GM12873 (cell line): ENCODE measurements around the gene UGGT2.

Source experiments
- CTCF ChIP-seq: IDR thresholded peaks from 2 replicates; pipeline ENCODE4 v1.5.1; 2012; ENCODE audit warnings: low read depth, mild to moderate bottlenecking, moderate library complexity, low read length, control low read depth; ENCODE audit not compliant: insufficient read depth; ENCODE audit errors: missing control alignments

The UGGT2 gene

GRCh38 chr13:95898256-95898655 lies 154.9 kb downstream of the UGGT2 start:
- TF ChIP-seq CTCF, result no peak

- no peak for TF ChIP-seq CTCF
Observed at GRCh38 chr13:95896301-95896700, 156.9 kb downstream of the UGGT2 start.

GRCh38 chr13:95893861-95894260 lies 159.3 kb downstream of the UGGT2 start:
- no peak for TF ChIP-seq CTCF

- no peak for TF ChIP-seq CTCF
Observed at GRCh38 chr13:95882121-95882520, 171.1 kb downstream of the UGGT2 start.

- TF ChIP-seq CTCF, result no peak
Observed at GRCh38 chr13:95880331-95880730, 172.9 kb downstream of the UGGT2 start.

GRCh38 chr13:95874286-95874685 lies 178.9 kb downstream of the UGGT2 start:
- no peak for TF ChIP-seq CTCF

- no peak for TF ChIP-seq CTCF
Observed at GRCh38 chr13:95870421-95870820, 182.8 kb downstream of the UGGT2 start.

GRCh38 chr13:95865080-95865615 lies 188.1 kb downstream of the UGGT2 start:
- no peak for TF ChIP-seq CTCF
